Mesenchymal stem cell (in vitro differentiated cells and primary cell): Measurements from ENCODE around the gene LPAR2.

Experiments used
- DNase-seq: peaks from one replicate; pipeline ENCODE4 v3.0.0-alpha.2; 2013
- H2AFZ ChIP-seq: one replicate; pipeline ENCODE4 v1.6.1; 2013; ENCODE audit warnings: low read depth, mild to moderate bottlenecking, control low read depth, inconsistent platforms, low read length, moderate library complexity
- H2AK5ac ChIP-seq: 2 replicates; pipeline ENCODE4 v1.6.1; 2013; ENCODE audit warnings: low read length, moderate library complexity, mild to moderate bottlenecking, inconsistent platforms; ENCODE audit not compliant: severe bottlenecking
- H2BK120ac ChIP-seq: one replicate; pipeline ENCODE4 v1.6.1; 2013; ENCODE audit warnings: low read depth, mild to moderate bottlenecking, inconsistent platforms, low read length, moderate library complexity
- H2BK12ac ChIP-seq, 2 experiments: one replicate each; pipeline ENCODE4 v1.6.1; 2013; ENCODE audit warnings: inconsistent platforms in 2 of 2, low read length in 2 of 2, mild to moderate bottlenecking in 2 of 2, moderate library complexity in 2 of 2, control low read depth in 1 of 2
- H2BK15ac ChIP-seq: one replicate; pipeline ENCODE4 v1.6.1; 2013; ENCODE audit warnings: mild to moderate bottlenecking, low read depth, inconsistent platforms; ENCODE audit not compliant: poor library complexity, severe bottlenecking
- H2BK5ac ChIP-seq: 2 replicates; pipeline ENCODE4 v1.6.1; 2013; ENCODE audit warnings: low read depth, mild to moderate bottlenecking, low read length, control low read depth, inconsistent platforms; ENCODE audit not compliant: poor library complexity, severe bottlenecking
- H3K14ac ChIP-seq, 2 experiments: one replicate each; pipeline ENCODE4 v1.6.1; 2013; ENCODE audit warnings: inconsistent platforms in 2 of 2, low read length in 2 of 2, control low read depth in 1 of 2, mild to moderate bottlenecking in 1 of 2, moderate library complexity in 1 of 2
- H3K18ac ChIP-seq, 2 experiments: one replicate each; pipeline ENCODE4 v1.6.1; 2013; ENCODE audit warnings: inconsistent platforms in 2 of 2, low read length in 2 of 2, control low read depth in 1 of 2, low read depth in 1 of 2, mild to moderate bottlenecking in 1 of 2
- H3K23ac ChIP-seq, 2 experiments: one replicate each; pipeline ENCODE4 v1.6.1; 2013; ENCODE audit warnings: inconsistent platforms in 2 of 2, low read length in 2 of 2, mild to moderate bottlenecking in 2 of 2, moderate library complexity in 2 of 2, control low read depth in 1 of 2
- H3K27ac ChIP-seq: 2 replicates; pipeline ENCODE4 v1.5.1; 2013; ENCODE audit warnings: mild to moderate bottlenecking, moderate library complexity, low read length, control low read depth, inconsistent platforms; ENCODE audit not compliant: poor library complexity, severe bottlenecking
- H3K27me3 ChIP-seq, 2 experiments: 2 replicates each; pipeline versions ENCODE4 v1.6.1 to v1.7.0; 2013; ENCODE audit warnings: low read length in 2 of 2, mild to moderate bottlenecking in 2 of 2, moderate library complexity in 2 of 2, control low read depth in 1 of 2, inconsistent platforms in 1 of 2; ENCODE audit not compliant: control insufficient read depth in 1 of 2, insufficient read depth in 1 of 2
- H3K36me3 ChIP-seq, 2 experiments: 2 replicates each; pipeline versions ENCODE4 v1.6.1 to v1.7.0; 2013; ENCODE audit warnings: low read length in 2 of 2, control low read depth in 1 of 2, inconsistent platforms in 1 of 2, low read depth in 1 of 2, mild to moderate bottlenecking in 1 of 2; ENCODE audit not compliant: insufficient read depth in 2 of 2, control insufficient read depth in 1 of 2
- H3K4ac ChIP-seq, 2 experiments: one replicate each; pipeline ENCODE4 v1.6.1; 2013; ENCODE audit warnings: inconsistent platforms in 2 of 2, low read length in 2 of 2, mild to moderate bottlenecking in 2 of 2, moderate library complexity in 2 of 2, control low read depth in 1 of 2, low read depth in 1 of 2
- H3K4me1 ChIP-seq: 2 replicates; pipeline ENCODE4 v1.6.1; 2013; ENCODE audit warnings: low read depth, low read length, control low read depth; ENCODE audit not compliant: control insufficient read depth, insufficient read depth
- H3K4me2 ChIP-seq: 2 replicates; pipeline ENCODE4 v1.6.1; 2013; ENCODE audit warnings: low read length, mild to moderate bottlenecking, inconsistent platforms; ENCODE audit not compliant: poor library complexity, severe bottlenecking
- H3K4me3 ChIP-seq, 2 experiments: 2 replicates each; pipeline versions ENCODE4 v1.5.1 to v1.7.0; 2013; ENCODE audit warnings: low read length in 2 of 2, mild to moderate bottlenecking in 2 of 2, control low read depth in 1 of 2, low read depth in 1 of 2; ENCODE audit not compliant: insufficient read depth in 1 of 2
- H3K79me1 ChIP-seq: replicated peaks from 2 replicates; pipeline ENCODE4 v1.6.1; 2013; ENCODE audit warnings: mild to moderate bottlenecking, control low read depth, low read length, inconsistent platforms; ENCODE audit not compliant: poor library complexity, severe bottlenecking
- H3K9ac ChIP-seq: 2 replicates; pipeline ENCODE4 v1.7.0; 2013; ENCODE audit warnings: mild to moderate bottlenecking, low read length, moderate library complexity
- H3K9me3 ChIP-seq: 2 replicates; pipeline ENCODE4 v1.7.0; 2013; ENCODE audit warnings: mild to moderate bottlenecking, low read length; ENCODE audit not compliant: control insufficient read depth
- H4K8ac ChIP-seq: one replicate; pipeline ENCODE4 v1.6.1; 2013; ENCODE audit warnings: inconsistent platforms, mild to moderate bottlenecking, low read length, moderate library complexity
- H4K91ac ChIP-seq: one replicate; pipeline ENCODE4 v1.6.1; 2013; ENCODE audit warnings: mild to moderate bottlenecking, low read length, inconsistent platforms
- WGBS: methylation state at CpG from one replicate; pipeline ENCODE4 v1.1.7; 2013; ENCODE audit warnings: mixed read lengths; 5-methylcytosine and 5-hydroxymethylcytosine counted together

LPAR2 gene

DNA sequence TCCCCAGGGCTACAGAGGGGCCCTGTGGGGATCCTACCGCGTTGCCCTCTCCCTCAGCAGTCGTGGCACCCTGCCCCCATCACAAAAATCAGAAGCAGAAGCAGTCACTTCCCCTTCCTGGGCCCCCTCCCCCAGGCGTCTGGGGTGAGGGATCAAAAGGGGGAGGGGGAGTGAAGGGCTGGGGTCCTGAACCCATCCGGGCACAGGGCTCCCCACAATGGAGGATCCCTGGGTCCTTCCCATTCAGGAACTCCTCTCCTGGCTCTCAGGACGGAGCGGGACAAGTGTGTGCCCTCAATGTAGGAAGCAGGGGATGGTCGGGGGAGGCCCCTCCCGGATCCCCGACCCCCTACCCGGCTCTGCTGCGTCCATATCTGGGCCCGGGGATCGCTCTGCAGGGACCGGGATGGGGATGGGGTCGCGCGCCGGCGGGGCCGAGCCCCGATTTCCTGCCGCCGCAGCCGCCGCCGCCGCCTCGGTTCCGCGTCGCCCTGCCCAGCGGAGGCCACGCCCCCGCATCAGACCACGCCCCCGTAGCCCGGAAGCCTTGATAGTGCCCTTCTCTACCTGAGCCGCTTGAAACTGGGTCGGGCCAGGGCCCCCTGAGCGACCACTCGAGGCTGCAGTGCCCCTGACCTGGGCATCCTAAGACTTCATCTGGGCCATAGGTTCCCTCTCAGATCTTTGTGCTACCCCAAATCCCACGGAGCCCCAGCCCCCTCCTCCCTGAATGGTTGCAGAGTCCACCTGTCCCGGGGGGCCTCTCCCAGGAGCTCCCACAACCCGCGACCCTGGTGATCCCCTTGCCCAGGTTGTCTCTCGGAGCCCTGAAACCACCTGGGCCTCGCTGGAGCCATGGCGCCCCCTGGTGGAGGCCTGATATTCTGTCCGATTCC is 15.4 kb upstream of the LPAR2 start, which contains the start of gene GMIP:
Gene GMIP, minus strand, starts transcription at position 500 of the 896 bp plus-strand sequence. Its CDS starts 128 bp downstream, at position 372.
- H3K9ac ChIP-seq = peak within 1 kb of the TSS; percentile 89
- H2AFZ ChIP-seq = peak within 1 kb of the TSS; percentile 46
- H4K8ac ChIP-seq = peak within 1 kb of the TSS; percentile 56
- H2AK5ac ChIP-seq = no peak within 1 kb of the TSS
- no peaks in the 10 kb centered on the region for H3K27me3 ChIP-seq
- no peaks in the 10 kb centered on the region for H3K9me3 ChIP-seq
- H3K4me3 ChIP-seq = peak within 1 kb of the TSS; percentile 81 to 92
- peaks cover 44 to 54% of the 10 kb centered on the region in 2 experiments for H3K36me3 ChIP-seq
- H3K23ac ChIP-seq = peak within 1 kb of the TSS in 1 of 2 experiments; percentile 64
- peak within 1 kb of the TSS; percentile 82 for H3K4me2 ChIP-seq
- peak within 1 kb of the TSS; percentile 74 for H2BK120ac ChIP-seq
- DNase-seq = peak; percentile 53
- H4K91ac ChIP-seq = peak within 1 kb of the TSS; percentile 84
- peak within 1 kb of the TSS in 1 of 2 experiments; percentile 91 for H3K4ac ChIP-seq
- no peak within 1 kb of the TSS for H3K27ac ChIP-seq
- H2BK12ac ChIP-seq = peak within 1 kb of the TSS in 1 of 2 experiments; percentile 24
- H3K18ac ChIP-seq = peak within 1 kb of the TSS; percentile 56 to 84
- peak within 1 kb of the TSS; percentile 4 for H2BK5ac ChIP-seq
- peak within 1 kb of the TSS; percentile 87 for H2BK15ac ChIP-seq
- H3K14ac ChIP-seq = peak within 1 kb of the TSS in 1 of 2 experiments; percentile 6
- H3K4me1 ChIP-seq = peaks cover 9% of the 10 kb centered on the region
- under 1% methylated on average over 46 of the region's 50 CpGs for WGBS
- peaks cover 16% of the 10 kb centered on the region for H3K79me1 ChIP-seq

DNA sequence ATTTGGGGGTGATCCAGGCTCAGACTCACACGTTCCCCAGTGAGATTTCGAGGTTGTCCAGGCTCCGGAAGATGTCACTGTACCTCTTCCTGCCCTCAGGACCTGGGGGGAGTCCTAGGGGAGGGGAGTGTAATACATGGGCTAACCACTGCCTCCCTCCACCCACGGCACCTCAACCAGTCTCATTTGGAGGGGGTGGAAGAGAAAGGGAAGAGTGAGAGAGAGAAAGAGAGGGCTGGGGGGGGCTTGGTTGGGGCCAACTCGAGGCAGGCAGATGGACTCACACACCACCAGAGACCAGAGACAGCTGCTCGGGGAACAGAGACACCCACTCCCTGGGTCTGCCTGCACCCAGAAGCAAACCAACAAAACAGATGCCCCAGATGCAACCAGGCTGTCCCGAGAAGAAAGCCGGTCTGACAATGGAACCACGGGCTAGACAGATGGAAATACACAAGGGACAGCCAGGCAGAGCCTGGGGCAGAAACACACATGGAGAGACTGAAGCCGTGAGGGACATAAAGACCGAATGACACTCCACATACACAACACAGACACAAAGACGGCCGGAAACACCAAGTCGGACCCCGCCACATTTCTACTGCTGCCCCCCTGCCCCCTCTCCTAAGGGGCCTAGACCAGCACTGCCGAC is 14.6 kb upstream of the LPAR2 start:
- peak overlapping the region; percentile 56 for H4K8ac ChIP-seq
- peak; percentile 38 for DNase-seq
- peak overlapping the region; percentile 74 for H2BK120ac ChIP-seq
- peak overlapping the region in 1 of 2 experiments; percentile 6 for H3K14ac ChIP-seq
- H2AK5ac ChIP-seq = no peak overlapping the region
- peak overlapping the region; percentile 81 to 92 for H3K4me3 ChIP-seq
- peak overlapping the region in 1 of 2 experiments; percentile 24 for H2BK12ac ChIP-seq
- H3K27ac ChIP-seq = no peak overlapping the region
- H2BK15ac ChIP-seq = peak overlapping the region; percentile 87
- H3K79me1 ChIP-seq = peaks cover 15% of the 10 kb centered on the region
- no peaks in the 10 kb centered on the region for H3K9me3 ChIP-seq
- peaks cover 12% of the 10 kb centered on the region for H3K4me1 ChIP-seq
- H3K27me3 ChIP-seq = no peaks in the 10 kb centered on the region
- peak overlapping the region; percentile 4 for H2BK5ac ChIP-seq
- peak overlapping the region in 1 of 2 experiments; percentile 64 for H3K23ac ChIP-seq
- peak overlapping the region; percentile 56 to 84 for H3K18ac ChIP-seq
- H3K4ac ChIP-seq = peak overlapping the region in 1 of 2 experiments; percentile 91
- peak overlapping the region; percentile 89 for H3K9ac ChIP-seq
- 18% methylated on average over 14 of the region's 16 CpGs for WGBS
- peak overlapping the region; percentile 46 for H2AFZ ChIP-seq
- H3K4me2 ChIP-seq = peak overlapping the region; percentile 82
- peaks cover 36 to 60% of the 10 kb centered on the region in 2 experiments for H3K36me3 ChIP-seq
- H4K91ac ChIP-seq = peak overlapping the region; percentile 84

DNA sequence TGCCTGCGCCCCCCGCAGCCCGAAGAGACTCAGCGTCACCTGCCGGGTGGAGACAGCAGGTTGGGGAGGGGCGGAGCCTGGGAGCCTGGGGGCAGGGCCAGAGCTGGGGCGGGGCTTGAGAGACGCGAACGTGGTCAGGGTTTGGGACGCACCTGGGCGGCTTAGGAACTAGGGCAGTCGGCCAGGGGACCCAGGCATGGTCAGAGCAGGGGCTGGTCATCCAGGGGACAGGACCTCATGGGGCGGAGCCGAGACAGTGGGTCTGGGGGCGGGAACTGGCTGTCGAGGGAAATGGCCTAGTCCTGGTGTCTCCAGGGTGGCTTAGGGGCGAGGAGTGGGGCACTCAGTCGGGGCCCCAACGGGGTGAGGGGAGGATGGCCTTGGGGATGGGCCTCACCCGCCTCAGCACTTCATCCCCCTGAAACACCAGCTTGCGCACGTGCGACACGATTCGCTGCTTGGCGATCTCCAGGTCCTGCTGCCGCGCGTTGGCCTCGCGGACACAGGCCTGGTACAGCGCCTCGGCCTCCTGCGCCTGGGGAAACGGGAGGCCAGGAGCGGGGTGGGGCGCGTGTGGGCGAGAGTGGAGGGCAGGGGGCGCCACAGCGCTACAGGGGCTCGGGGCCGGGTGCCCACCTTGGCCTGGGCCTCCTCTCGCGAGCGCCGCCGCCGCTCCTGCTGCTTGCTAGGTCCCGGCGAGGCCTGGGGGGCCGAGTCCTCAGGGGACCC is 9.7 kb upstream of the LPAR2 start:
- Histone ChIP-seq H3K36me3 (peaks cover 40 to 69% of the 10 kb centered on the region in 2 experiments), H2BK12ac (no peak overlapping the region), H2AFZ (no peak overlapping the region), H3K4me2 (no peak overlapping the region), H2BK120ac (no peak overlapping the region), H4K91ac (no peak overlapping the region), H3K4ac (no peak overlapping the region), H2AK5ac (no peak overlapping the region), H3K79me1 (peaks cover 9% of the 10 kb centered on the region), H2BK15ac (no peak overlapping the region), H3K4me1 (peaks cover 8% of the 10 kb centered on the region), H3K27ac (no peak overlapping the region), H3K23ac (no peak overlapping the region), H3K18ac (no peak overlapping the region), H3K14ac (no peak overlapping the region), H2BK5ac (no peak overlapping the region), H3K4me3 (no peak overlapping the region), H3K9ac (no peak overlapping the region), H3K27me3 (no peaks in the 10 kb centered on the region), H3K9me3 (no peaks in the 10 kb centered on the region), H4K8ac (no peak overlapping the region)
- DNase-seq = no peak
- 92% methylated on average over 44 of the region's 53 CpGs for WGBS
